Spinal cord (tissue), 10 donors: ENCODE data around the gene PTRH1. TPM values are rescaled to one million over a fixed set of nuclear protein-coding genes. Genes with fewer than 3 reads are reported as not detected.

ENCODE experiments used
- DNase-seq, 6 donors: peaks; one replicate each; pipeline versions ENCODE4 v3.0.0 to v3.0.0-alpha.2; 2013 to 2015; ENCODE audit warnings: low spot score in 6 of 6, low read depth in 4 of 6
- H3K27ac ChIP-seq: one replicate; pipeline ENCODE4 v1.5.1; 2013; ENCODE audit warnings: low read depth, low read length, control low read depth
- H3K27me3 ChIP-seq: one replicate; pipeline ENCODE4 v1.6.1; 2013; ENCODE audit warnings: low read length; ENCODE audit not compliant: control insufficient read depth, insufficient read depth
- H3K36me3 ChIP-seq: one replicate; pipeline ENCODE4 v1.6.1; 2013; ENCODE audit warnings: low read length; ENCODE audit not compliant: control insufficient read depth, insufficient read depth
- H3K4me1 ChIP-seq: one replicate; pipeline ENCODE4 v1.6.1; 2013; ENCODE audit warnings: low read length; ENCODE audit not compliant: control insufficient read depth, insufficient read depth
- H3K4me3 ChIP-seq: one replicate; pipeline ENCODE4 v1.5.1; 2013; ENCODE audit warnings: low read depth, low read length, control low read depth
- H3K9me3 ChIP-seq: one replicate; pipeline ENCODE4 v1.6.1; 2013; ENCODE audit warnings: low read length; ENCODE audit not compliant: control insufficient read depth, insufficient read depth
- WGBS: methylation state at CpG from one replicate; pipeline ENCODE4 v1.1.5; 2013; ENCODE audit warnings: missing lambda C conversion rate; ENCODE audit not compliant: insufficient coverage; 5-methylcytosine and 5-hydroxymethylcytosine counted together
- polyA plus RNA-seq, 2 donors: library from polyadenylated mRNA; unstranded; fragments of 120-200 nt; gene quantifications; one replicate each; pipeline ENCODE4 v1.2.1, GENCODE V29; 2013; ENCODE audit not compliant: insufficient read length in 2 of 2
- total RNA-seq, 2 donors: library from RNA; depleted of rRNA in 1 of 2; stranded (reverse); fragments of 120-200 nt in 1 of 2; fragments of >200 nt in 1 of 2; gene quantifications; one replicate each; pipeline versions ENCODE4 v1.2.3 to v1.2.4, GENCODE V29; 2013 to 2014
- donor health status: healthy.

PTRH1 gene
- total and polyA plus RNA-seq, 4 donors: 11.7 to 19.0 (median 15.9) TPM

- Histone ChIP-seq H3K4me1 (peaks cover 24% of the 10 kb centered on the region), H3K27me3 (no peaks in the 10 kb centered on the region), H3K9me3 (no peaks in the 10 kb centered on the region), H3K27ac (no peak overlapping the region), H3K36me3 (peaks cover 42% of the 10 kb centered on the region), H3K4me3 (no peak overlapping the region)
- 91% methylated on average over 21 of the region's 21 CpGs for WGBS
- no peak for DNase-seq
Observed at GRCh38 chr9:127732444-127732843, 17.0 kb upstream of the PTRH1 start.

GRCh38 chr9:127731938-127732337, 16.5 kb upstream of the PTRH1 start:
- H3K4me1 ChIP-seq: peaks cover 24% of the 10 kb centered on the region
- 88% methylated on average over 13 of the region's 16 CpGs for WGBS
- no peaks in the 10 kb centered on the region for H3K27me3 ChIP-seq
- no peak overlapping the region for H3K27ac ChIP-seq
- H3K4me3 ChIP-seq: no peak overlapping the region
- H3K9me3 ChIP-seq: no peaks in the 10 kb centered on the region
- no peak for DNase-seq
- peaks cover 45% of the 10 kb centered on the region for H3K36me3 ChIP-seq

- no peaks in the 10 kb centered on the region for H3K27me3 ChIP-seq
- 96% methylated on average over 9 of the region's 9 CpGs for WGBS
- H3K27ac ChIP-seq: no peak overlapping the region
- no peaks in the 10 kb centered on the region for H3K9me3 ChIP-seq
- no peak overlapping the region for H3K4me3 ChIP-seq
- H3K36me3 ChIP-seq: peaks cover 45% of the 10 kb centered on the region
- H3K4me1 ChIP-seq: peaks cover 19% of the 10 kb centered on the region
- no peak for DNase-seq
Observed at GRCh38 chr9:127730799-127731410, 15.4 kb upstream of the PTRH1 start.

- Histone ChIP-seq H3K9me3 (no peaks in the 10 kb centered on the region), H3K4me3 (no peak overlapping the region), H3K36me3 (peaks cover 45% of the 10 kb centered on the region), H3K4me1 (peaks cover 18% of the 10 kb centered on the region), H3K27me3 (no peaks in the 10 kb centered on the region), H3K27ac (no peak overlapping the region)
- 75% methylated on average over 9 of the region's 9 CpGs for WGBS
- no peak for DNase-seq
Observed at GRCh38 chr9:127730262-127730661, 14.8 kb upstream of the PTRH1 start.

- WGBS: 90% methylated on average over 15 of the region's 18 CpGs
- Histone ChIP-seq H3K4me1 (peaks cover 21% of the 10 kb centered on the region), H3K36me3 (peaks cover 45% of the 10 kb centered on the region), H3K27me3 (no peaks in the 10 kb centered on the region), H3K9me3 (no peaks in the 10 kb centered on the region), H3K4me3 (no peak overlapping the region), H3K27ac (no peak overlapping the region)
- no peak for DNase-seq
Observed at GRCh38 chr9:127729522-127730256, 14.2 kb upstream of the PTRH1 start.

- Histone ChIP-seq H3K27ac (no peak overlapping the region), H3K36me3 (peaks cover 42% of the 10 kb centered on the region), H3K4me3 (no peak overlapping the region), H3K9me3 (no peaks in the 10 kb centered on the region), H3K27me3 (no peaks in the 10 kb centered on the region), H3K4me1 (peaks cover 21% of the 10 kb centered on the region)
- DNase-seq: no peak
- WGBS: 86% methylated on average over 7 of the region's 8 CpGs
Observed at GRCh38 chr9:127728808-127729207, 13.3 kb upstream of the PTRH1 start.

- peaks cover 27% of the 10 kb centered on the region for H3K36me3 ChIP-seq
- no peak overlapping the region for H3K27ac ChIP-seq
- H3K4me3 ChIP-seq: no peak overlapping the region
- no peak for DNase-seq
- H3K27me3 ChIP-seq: no peaks in the 10 kb centered on the region
- WGBS: 81% methylated on average over 8 of the region's 8 CpGs
- no peaks in the 10 kb centered on the region for H3K9me3 ChIP-seq
- H3K4me1 ChIP-seq: peaks cover 14% of the 10 kb centered on the region
Observed at GRCh38 chr9:127726871-127727270, 11.4 kb upstream of the PTRH1 start.

GRCh38 chr9:127724012-127724411, 8.5 kb upstream of the PTRH1 start:
- no peaks in the 10 kb centered on the region for H3K9me3 ChIP-seq
- no peak for DNase-seq
- no peaks in the 10 kb centered on the region for H3K27me3 ChIP-seq
- no peak overlapping the region for H3K27ac ChIP-seq
- peaks cover 2% of the 10 kb centered on the region for H3K36me3 ChIP-seq
- H3K4me1 ChIP-seq: peaks cover 14% of the 10 kb centered on the region
- H3K4me3 ChIP-seq: no peak overlapping the region
- 38% methylated on average over 23 of the region's 23 CpGs for WGBS

- Histone ChIP-seq H3K4me1 (peaks cover 14% of the 10 kb centered on the region), H3K4me3 (no peak overlapping the region), H3K27me3 (no peaks in the 10 kb centered on the region), H3K27ac (no peak overlapping the region), H3K36me3 (peaks cover 2% of the 10 kb centered on the region), H3K9me3 (no peaks in the 10 kb centered on the region)
- WGBS: 80% methylated on average over 4 of the region's 5 CpGs
- DNase-seq: peak in 1 of 6 donors; percentile 34
Observed at GRCh38 chr9:127723444-127723843, 8.0 kb upstream of the PTRH1 start.

- Histone ChIP-seq H3K36me3 (peaks cover 2% of the 10 kb centered on the region), H3K9me3 (no peaks in the 10 kb centered on the region), H3K4me1 (peaks cover 14% of the 10 kb centered on the region), H3K27ac (no peak overlapping the region), H3K27me3 (no peaks in the 10 kb centered on the region), H3K4me3 (no peak overlapping the region)
- whole genome bisulfite sequencing: 96% methylated on average over 12 of the region's 13 CpGs
- DNase-seq: no peak
Observed at GRCh38 chr9:127723013-127723412, 7.5 kb upstream of the PTRH1 start.
